Suprapubic skin (tissue), 4 donors: ENCODE measurements around the gene MYH11.

Experiments
- CTCF ChIP-seq, 2 donors: fragments of 200-600 bp in 1 of 2; fragments of 450-650 bp in 1 of 2; sonication (generic) in 1 of 2; IDR thresholded peaks; one replicate each; pipeline ENCODE4 v1.5.1; 2016 to 2019; ENCODE audit warnings: antibody characterized with exemption in 2 of 2, mild to moderate bottlenecking in 1 of 2, moderate library complexity in 1 of 2
- EP300 ChIP-seq: sonication (generic); formaldehyde crosslinking; IDR thresholded peaks from one replicate; pipeline ENCODE4 v1.6.1; 2017; ENCODE audit warnings: antibody characterized with exemption
- POLR2A ChIP-seq, 2 donors: fragments of 450-650 bp; IDR thresholded peaks; one replicate each; pipeline ENCODE4 v1.6.1; 2017; ENCODE audit warnings: antibody characterized with exemption in 2 of 2, mild to moderate bottlenecking in 2 of 2, moderate library complexity in 2 of 2
- POLR2AphosphoS5 ChIP-seq, 3 donors: sonication (generic); formaldehyde crosslinking; IDR thresholded peaks; one replicate each; pipeline ENCODE4 v1.6.1; 2017; ENCODE audit warnings: antibody characterized with exemption in 3 of 3

GRCh38 chr16:15825750-15826305 is 31.0 kb downstream of the MYH11 start:
- TF ChIP-seq CTCF (IDR thresholded peaks at IDR 0.05) (no peak), POLR2A (IDR thresholded peaks at IDR 0.05) (no peak), POLR2AphosphoS5 (IDR thresholded peaks at IDR 0.05) (no peak), EP300 (no peak)
